ENCODE data around the gene VPS41. TPM values are rescaled to one million over a fixed set of nuclear protein-coding genes. Genes with fewer than 3 reads are reported as not detected.

The VPS41 gene
- total RNA-seq, 2 donors from 2014 or later = 15.6 to 18.1 TPM

GRCh38 chr7:38838725-38839385 is 70.1 kb downstream of the VPS41 start:
- no peak for TF ChIP-seq CTCF (IDR thresholded peaks at IDR 0.05)
- Histone ChIP-seq H3K27me3 (no peaks in the 10 kb centered on the region), H3K36me3 (no peaks in the 10 kb centered on the region), H3K4me1 (no peaks in the 10 kb centered on the region), H3K27ac (no peak overlapping the region), H3K4me3 (no peak overlapping the region), H3K9me3 (no peaks in the 10 kb centered on the region)
- no peak for DNase-seq (ENCODE audit: low spot score)

GRCh38 chr7:38834357-38834756 is 74.6 kb downstream of the VPS41 start:
- H3K4me1 ChIP-seq = no peaks in the 10 kb centered on the region
- no peak overlapping the region for H3K27ac ChIP-seq
- no peak for DNase-seq (ENCODE audit: low spot score)
- no peak for TF ChIP-seq CTCF (IDR thresholded peaks at IDR 0.05)
- H3K36me3 ChIP-seq = no peaks in the 10 kb centered on the region
- H3K9me3 ChIP-seq = no peaks in the 10 kb centered on the region
- no peaks in the 10 kb centered on the region for H3K27me3 ChIP-seq
- H3K4me3 ChIP-seq = no peak overlapping the region

GRCh38 chr7:38833329-38833728 is 75.7 kb downstream of the VPS41 start:
- Histone ChIP-seq H3K27ac (no peak overlapping the region), H3K9me3 (no peaks in the 10 kb centered on the region), H3K4me3 (no peak overlapping the region), H3K27me3 (no peaks in the 10 kb centered on the region), H3K36me3 (no peaks in the 10 kb centered on the region), H3K4me1 (no peaks in the 10 kb centered on the region)
- no peak for TF ChIP-seq CTCF (IDR thresholded peaks at IDR 0.05)
- DNase-seq (ENCODE audit: low spot score) = no peak

GRCh38 chr7:38831259-38831996 is 77.6 kb downstream of the VPS41 start:
- Histone ChIP-seq H3K4me1 (no peaks in the 10 kb centered on the region), H3K27me3 (no peaks in the 10 kb centered on the region), H3K36me3 (no peaks in the 10 kb centered on the region), H3K9me3 (no peaks in the 10 kb centered on the region), H3K4me3 (no peak overlapping the region), H3K27ac (no peak overlapping the region)
- no peak for TF ChIP-seq CTCF (IDR thresholded peaks at IDR 0.05)
- DNase-seq (ENCODE audit: low spot score) = no peak

GRCh38 chr7:38830826-38831225 is 78.2 kb downstream of the VPS41 start:
- peaks cover 0 to 4% of the 10 kb centered on the region in 2 donors for H3K4me1 ChIP-seq
- no peak overlapping the region for H3K4me3 ChIP-seq
- H3K27ac ChIP-seq = no peak overlapping the region

More at GRCh38 chr7:38830826-38831225, 78.2 kb downstream of the VPS41 start:
- no peak for TF ChIP-seq CTCF (IDR thresholded peaks at IDR 0.05)
- H3K9me3 ChIP-seq = no peaks in the 10 kb centered on the region
- no peaks in the 10 kb centered on the region for H3K36me3 ChIP-seq
- H3K27me3 ChIP-seq = no peaks in the 10 kb centered on the region
- no peak for DNase-seq (ENCODE audit: low spot score)

All from right atrium auricular region (tissue), 2 donors.